Prostate gland (tissue), 2 donors: Measurements from ENCODE around the gene AK4. TPM values are rescaled to one million over a fixed set of nuclear protein-coding genes. Genes with fewer than 3 reads are reported as not detected.

ENCODE experiments used
- DNase-seq: peaks from one replicate; pipeline ENCODE4 v3.0.0-alpha.2; 2019; ENCODE audit warnings: low spot score
- H3K27ac ChIP-seq, 2 donors: fragments of 200-600 bp; sonication (generic); 2 replicates each; pipeline ENCODE4 v1.5.1; 2017 to 2019
- H3K27me3 ChIP-seq: fragments of 200-600 bp; sonication (generic); replicated peaks from 2 replicates; pipeline ENCODE4 v1.5.1; 2019; ENCODE audit not compliant: insufficient read depth
- H3K36me3 ChIP-seq, 2 donors: fragments of 200-600 bp; sonication (generic); 1 replicate in 1 of 2; 2 replicates in 1 of 2; pipeline versions ENCODE4 v1.5.1 to v1.8.1; 2017 to 2019
- H3K4me1 ChIP-seq: fragments of 200-600 bp; sonication (generic); replicated peaks from 2 replicates; pipeline ENCODE4 v1.5.1; 2019
- H3K4me3 ChIP-seq, 2 donors: fragments of 200-600 bp; sonication (generic); 2 replicates each; pipeline ENCODE4 v1.5.1; 2017 to 2019
- H3K9me3 ChIP-seq: fragments of 200-600 bp; sonication (generic); 2 replicates; pipeline ENCODE4 v1.5.1; 2017
- POLR2A ChIP-seq: fragments of 450-650 bp; IDR thresholded peaks from one replicate; pipeline ENCODE4 v1.6.1; 2016; ENCODE audit warnings: antibody characterized with exemption, mild to moderate bottlenecking
- POLR2AphosphoS5 ChIP-seq: sonication (generic); formaldehyde crosslinking; IDR thresholded peaks from one replicate; pipeline ENCODE4 v1.6.1; 2017; ENCODE audit warnings: antibody characterized with exemption
- WGBS: methylation state at CpG from one replicate; pipeline ENCODE4 v1.1.5; 2018; 5-methylcytosine and 5-hydroxymethylcytosine counted together
- intact Hi-C: fragments of 100-400 bp; cut with DNase I; formaldehyde crosslinking; loops from one replicate; pipeline ENCODE4 v1.14.2; 2022
- total RNA-seq, 2 donors: library from RNA; depleted of rRNA; stranded (reverse); fragments of >200 nt; gene quantifications; one replicate each; pipeline ENCODE4 v1.1.0, GENCODE V29; 2016
- TF ChIP-seq, protein P1 (sequence below), 4 experiments: fragments of 200-600 bp in 2 of 4; fragments of 450-650 bp in 2 of 4; sonication (generic) in 2 of 4; IDR thresholded peaks; 1 replicate in 3 of 4; 2 replicates in 1 of 4; pipeline ENCODE4 v1.5.1; 2016 to 2019; ENCODE audit warnings: antibody characterized with exemption in 4 of 4, mild to moderate bottlenecking in 2 of 4, moderate library complexity in 2 of 4

AK4 gene
- total RNA-seq, 2 donors from 2014 or later = 46.5 to 63.1 TPM

DNA sequence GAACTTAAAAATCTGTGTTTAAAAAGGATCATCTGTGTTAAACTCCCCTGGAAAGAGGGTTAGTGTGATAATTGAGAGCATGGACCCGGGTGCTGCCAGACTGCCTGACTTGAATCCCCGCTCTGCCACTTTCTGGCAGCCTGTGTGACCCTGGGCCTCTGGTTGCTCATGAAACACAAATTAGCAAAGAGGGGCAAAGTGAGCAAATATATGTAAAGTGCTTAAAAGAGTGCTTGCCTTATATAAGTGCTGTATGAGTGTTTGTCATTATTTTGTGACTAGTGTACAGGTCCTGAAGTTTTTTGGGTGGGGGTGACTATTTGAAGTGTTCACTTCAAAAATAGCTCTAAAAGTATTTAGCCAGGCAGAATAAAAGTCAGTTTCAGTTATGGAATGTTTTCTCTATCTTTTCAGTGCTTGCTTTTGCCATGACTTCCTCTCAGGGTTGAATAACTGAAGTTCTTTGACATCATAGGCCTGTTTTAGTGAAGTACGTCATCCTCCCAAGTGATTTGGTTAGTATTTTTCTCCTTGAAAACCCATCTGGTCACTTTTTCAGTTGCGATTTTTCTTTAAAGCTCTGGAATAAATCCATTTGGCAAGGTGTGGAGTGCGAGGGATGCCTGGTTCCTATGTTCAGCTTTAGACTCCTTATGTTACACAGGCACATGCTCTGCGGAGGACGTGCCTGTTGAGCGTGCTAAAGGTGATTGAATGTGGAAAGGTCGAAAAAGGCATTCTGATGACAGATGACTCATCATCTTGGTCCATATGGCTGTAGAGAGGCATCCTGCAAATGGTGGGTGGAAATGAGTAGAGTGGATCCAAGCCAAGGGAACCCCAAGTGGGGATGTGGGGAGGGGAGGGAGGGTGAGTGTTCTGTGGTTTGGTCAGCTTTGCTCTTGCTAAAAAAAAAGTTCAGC lies 47.8 kb downstream of the AK4 start:
- TF ChIP-seq POLR2A = no peak
- intact Hi-C loops = no loop called here
- H3K27me3 ChIP-seq = no peaks in the 10 kb centered on the region
- H3K4me3 ChIP-seq = no peak overlapping the region
- WGBS = 92% methylated on average over 9 of the region's 9 CpGs
- DNase-seq = no peak
- H3K9me3 ChIP-seq = no peaks in the 10 kb centered on the region
- no peak overlapping the region for H3K27ac ChIP-seq
- H3K4me1 ChIP-seq = no peaks in the 10 kb centered on the region
- H3K36me3 ChIP-seq = no peaks in the 10 kb centered on the region

DNA sequence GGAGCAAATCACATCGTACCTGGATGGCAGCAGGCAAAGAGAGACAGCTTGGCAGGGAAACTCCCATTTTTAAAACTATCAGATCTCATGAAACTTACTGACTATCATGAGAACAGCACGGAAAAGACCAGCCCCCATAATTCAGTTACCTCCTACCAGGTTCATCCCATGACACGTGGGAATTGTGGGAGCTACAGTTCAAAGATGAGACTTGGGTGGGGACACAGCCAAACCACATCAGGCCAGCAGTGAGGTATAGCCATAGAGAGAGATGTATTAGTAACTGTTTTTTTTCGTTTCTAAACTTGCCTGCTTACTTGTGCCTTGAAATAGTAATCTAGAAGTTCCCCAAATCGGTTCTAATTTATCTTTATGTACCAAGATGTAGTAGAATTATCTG lies 48.9 kb downstream of the AK4 start:
- intact Hi-C loops = no loop called here
- H3K9me3 ChIP-seq = no peaks in the 10 kb centered on the region

DNA sequence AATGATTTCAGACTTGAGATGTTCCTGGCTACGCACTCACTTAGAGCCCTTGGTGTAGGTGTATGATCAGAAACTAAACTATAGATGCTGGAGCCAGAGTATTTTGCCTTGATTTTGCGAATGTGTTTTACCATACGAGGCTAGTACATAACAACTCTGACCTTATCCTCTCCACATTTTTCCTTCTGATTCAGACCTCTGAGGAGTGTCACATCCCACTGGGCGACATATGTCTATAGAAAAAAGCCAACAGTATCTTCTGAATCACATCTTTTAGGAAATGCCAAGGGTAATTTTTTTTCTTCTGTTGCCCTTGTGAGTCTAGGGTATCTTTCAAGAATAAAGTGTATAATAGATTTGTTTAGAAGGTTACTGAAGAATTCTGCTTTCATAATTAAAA lies 49.6 kb downstream of the AK4 start:
- Histone ChIP-seq H3K27ac (no peak overlapping the region), H3K4me3 (no peak overlapping the region)

More for the DNA sequence above, 48.9 kb downstream of the AK4 start:
- no peaks in the 10 kb centered on the region for H3K27me3 ChIP-seq
- DNase-seq = no peak
- H3K4me3 ChIP-seq = no peak overlapping the region
- TF ChIP-seq POLR2A = no peak
- TF ChIP-seq, protein P1, sequence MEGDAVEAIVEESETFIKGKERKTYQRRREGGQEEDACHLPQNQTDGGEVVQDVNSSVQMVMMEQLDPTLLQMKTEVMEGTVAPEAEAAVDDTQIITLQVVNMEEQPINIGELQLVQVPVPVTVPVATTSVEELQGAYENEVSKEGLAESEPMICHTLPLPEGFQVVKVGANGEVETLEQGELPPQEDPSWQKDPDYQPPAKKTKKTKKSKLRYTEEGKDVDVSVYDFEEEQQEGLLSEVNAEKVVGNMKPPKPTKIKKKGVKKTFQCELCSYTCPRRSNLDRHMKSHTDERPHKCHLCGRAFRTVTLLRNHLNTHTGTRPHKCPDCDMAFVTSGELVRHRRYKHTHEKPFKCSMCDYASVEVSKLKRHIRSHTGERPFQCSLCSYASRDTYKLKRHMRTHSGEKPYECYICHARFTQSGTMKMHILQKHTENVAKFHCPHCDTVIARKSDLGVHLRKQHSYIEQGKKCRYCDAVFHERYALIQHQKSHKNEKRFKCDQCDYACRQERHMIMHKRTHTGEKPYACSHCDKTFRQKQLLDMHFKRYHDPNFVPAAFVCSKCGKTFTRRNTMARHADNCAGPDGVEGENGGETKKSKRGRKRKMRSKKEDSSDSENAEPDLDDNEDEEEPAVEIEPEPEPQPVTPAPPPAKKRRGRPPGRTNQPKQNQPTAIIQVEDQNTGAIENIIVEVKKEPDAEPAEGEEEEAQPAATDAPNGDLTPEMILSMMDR (IDR thresholded peaks at IDR 0.05) = no peak
- no peaks in the 10 kb centered on the region for H3K4me1 ChIP-seq
- no peaks in the 10 kb centered on the region for H3K36me3 ChIP-seq
- WGBS = 92% methylated on average over 5 of the region's 5 CpGs
- no peak overlapping the region for H3K27ac ChIP-seq

DNA sequence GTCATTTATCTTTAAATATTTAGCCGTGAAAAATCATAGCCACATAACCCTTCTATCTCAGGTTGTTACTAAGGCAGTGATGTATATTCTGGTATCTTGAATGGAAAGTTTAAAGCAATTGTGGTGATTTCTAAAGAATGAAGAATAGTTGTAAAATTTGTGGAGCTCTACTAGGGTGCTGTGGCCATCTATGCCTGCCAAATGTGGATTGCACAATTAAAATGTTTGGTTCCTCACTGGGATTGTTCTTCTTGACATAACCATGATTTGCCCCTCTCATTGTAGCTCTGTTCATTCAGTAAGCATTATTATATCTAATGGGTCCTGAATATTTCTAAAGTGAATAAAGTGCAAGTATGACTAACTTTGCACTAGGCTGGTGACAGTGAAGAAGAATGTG lies 50.1 kb downstream of the AK4 start:
- no peak for DNase-seq
- 28% methylated on average over 1 of the region's 1 CpG for WGBS
- H3K9me3 ChIP-seq = no peaks in the 10 kb centered on the region
- H3K4me3 ChIP-seq = no peak overlapping the region
- no peaks in the 10 kb centered on the region for H3K36me3 ChIP-seq
- TF ChIP-seq POLR2A (no peak), POLR2AphosphoS5 (no peak)
- TF ChIP-seq, protein P1 (IDR thresholded peaks at IDR 0.05) = no peak
- no peak overlapping the region for H3K27ac ChIP-seq
- intact Hi-C loops = no loop called here
- no peaks in the 10 kb centered on the region for H3K27me3 ChIP-seq
- H3K4me1 ChIP-seq = no peaks in the 10 kb centered on the region

More for the DNA sequence above, 49.6 kb downstream of the AK4 start:
- Histone ChIP-seq H3K4me1 (no peaks in the 10 kb centered on the region), H3K36me3 (no peaks in the 10 kb centered on the region), H3K27me3 (no peaks in the 10 kb centered on the region), H3K9me3 (no peaks in the 10 kb centered on the region)
- no peak for DNase-seq
- intact Hi-C loops = no loop called here
- WGBS = 95% methylated on average over 4 of the region's 4 CpGs
- no peak for TF ChIP-seq POLR2AphosphoS5
- TF ChIP-seq, protein P1 (IDR thresholded peaks at IDR 0.05) = no peak
- no peak for TF ChIP-seq POLR2A

DNA sequence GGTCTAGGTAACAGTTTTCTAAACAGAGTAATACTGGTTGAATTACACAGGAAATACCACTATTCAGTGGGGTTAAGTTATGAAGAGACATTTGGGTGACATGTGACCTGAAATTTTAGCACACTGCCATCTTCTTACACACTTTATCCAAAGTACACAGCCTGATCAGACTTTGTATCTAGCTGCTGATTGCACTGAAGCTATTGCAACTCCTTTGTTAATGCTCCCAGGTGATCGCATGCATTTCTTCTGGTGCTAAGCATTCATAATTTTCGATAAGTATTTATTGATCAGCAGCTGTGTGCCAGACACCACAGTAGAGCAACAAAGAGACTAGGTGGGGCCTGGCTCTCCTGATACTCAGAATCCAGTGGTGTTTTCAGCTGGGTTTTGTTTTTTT lies 52.4 kb downstream of the AK4 start:
- intact Hi-C loops = loop anchor here (10.0 kb wide), 1 partner anchor 336 kb away; no protein-coding TSS in a partner anchor
- no peak for DNase-seq
- H3K36me3 ChIP-seq = no peaks in the 10 kb centered on the region

More for the DNA sequence above, 52.4 kb downstream of the AK4 start:
- Histone ChIP-seq H3K4me1 (no peaks in the 10 kb centered on the region), H3K4me3 (no peak overlapping the region), H3K9me3 (no peaks in the 10 kb centered on the region), H3K27me3 (no peaks in the 10 kb centered on the region), H3K27ac (no peak overlapping the region)
- TF ChIP-seq, protein P1 (IDR thresholded peaks at IDR 0.05) = no peak
- TF ChIP-seq POLR2A (no peak), POLR2AphosphoS5 (no peak)
- WGBS = 93% methylated on average over 2 of the region's 2 CpGs
